ENCODE measurements around the gene DGKG.
A peak's percentile ranks its signal among the peaks of the same experiment; 100 is the strongest.

DGKG gene

DNA sequence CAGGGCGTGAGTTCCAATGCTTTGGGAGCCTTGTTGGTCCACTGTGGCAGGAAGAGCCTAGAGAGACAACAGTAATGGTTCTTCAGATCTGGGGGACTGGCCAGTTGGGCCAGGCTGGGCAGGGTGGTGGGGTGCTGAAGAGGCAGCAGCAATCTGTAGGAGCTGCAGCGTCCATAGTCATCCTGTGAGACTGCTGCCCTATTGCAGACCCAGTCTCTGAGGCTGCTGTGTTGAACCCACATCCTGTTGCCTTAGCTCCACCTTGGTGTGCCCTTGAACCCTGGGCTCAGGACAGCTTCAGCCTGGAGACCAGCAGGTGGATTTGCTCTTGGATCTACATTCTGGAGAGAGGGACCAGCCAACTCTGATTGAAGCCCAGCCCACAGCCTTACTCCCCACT is 229.5 kb downstream of the DGKG start:
- DNase-seq = no peak

DNA sequence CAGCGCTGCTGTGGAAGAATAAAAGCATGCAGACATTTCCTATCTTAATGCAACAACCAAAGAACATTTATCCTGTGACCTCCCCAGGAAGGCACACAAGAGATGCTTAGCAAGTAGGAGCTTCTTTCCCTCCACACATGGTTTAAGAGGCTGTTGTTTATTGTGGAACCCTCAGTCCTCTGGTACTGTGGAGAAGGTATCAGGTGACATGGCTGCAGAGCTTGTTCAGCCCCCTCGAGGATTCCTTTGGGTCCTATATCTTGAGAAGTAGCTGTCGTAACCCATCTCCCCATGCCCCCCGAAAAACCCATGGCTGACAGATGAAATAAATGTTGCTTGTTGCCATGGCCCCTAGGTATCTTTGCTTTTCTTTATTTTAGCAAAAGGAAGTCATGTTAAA is 232.8 kb downstream of the DGKG start:
- no peak for DNase-seq

DNA sequence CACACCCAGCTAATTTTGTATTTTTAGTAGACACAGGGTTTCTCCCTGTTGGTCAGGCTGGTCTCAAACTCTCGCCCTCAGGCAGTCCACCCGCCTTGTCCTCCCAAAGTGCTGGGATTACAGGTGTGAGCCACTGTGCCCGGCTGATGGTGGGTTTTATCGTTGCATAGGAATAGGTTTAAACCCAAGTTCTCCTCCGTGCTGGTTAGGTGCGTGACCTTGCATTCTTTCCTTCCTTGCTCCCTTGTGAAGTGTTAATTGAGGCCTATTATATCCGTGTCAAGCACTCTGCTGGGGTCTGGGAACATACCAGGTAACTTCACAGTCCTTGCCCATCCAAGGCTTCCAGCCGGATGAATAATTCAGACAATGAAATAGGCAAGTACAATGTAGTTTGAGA is 233.9 kb downstream of the DGKG start:
- DNase-seq = no peak

DNA sequence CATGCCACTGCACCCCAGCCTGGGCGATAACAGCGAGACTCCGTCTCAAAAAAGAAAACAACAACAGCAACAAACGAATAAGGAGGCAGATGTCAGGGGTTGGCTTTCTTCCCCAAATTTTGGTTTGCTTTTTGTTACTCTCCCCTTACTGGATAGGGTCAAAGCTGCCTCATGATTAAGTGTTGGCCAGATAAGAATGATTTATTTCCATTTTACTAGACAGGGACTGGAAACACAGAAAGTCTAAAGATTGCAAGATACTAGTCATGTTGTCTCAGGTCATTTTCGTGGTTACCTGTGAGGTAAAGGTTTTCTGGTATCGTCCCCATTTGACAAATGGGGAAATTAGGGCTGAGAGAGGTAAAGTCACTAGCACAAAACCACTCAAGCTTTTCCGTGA is 234.6 kb downstream of the DGKG start:
- no peak for DNase-seq

DNA sequence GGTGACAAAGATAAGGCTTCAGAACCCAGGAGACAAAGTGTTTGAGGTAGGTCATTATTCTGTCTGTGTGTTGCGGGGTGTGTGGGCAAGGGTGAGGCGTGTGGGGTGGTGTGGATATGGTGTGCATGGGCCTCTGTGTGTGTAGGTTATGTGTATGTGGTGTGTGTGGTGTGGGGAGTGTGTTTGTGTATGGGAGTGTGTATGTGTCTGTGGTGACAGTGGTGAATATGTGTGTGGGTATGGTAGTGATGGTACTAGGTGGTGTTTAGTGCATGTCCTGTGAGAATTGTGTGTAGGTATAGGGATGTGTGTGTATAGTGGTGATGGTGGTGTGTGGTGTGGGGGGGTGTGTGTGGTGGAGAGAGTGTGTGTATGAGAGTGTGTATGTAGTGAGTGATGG is 236.9 kb downstream of the DGKG start:
- DNase-seq = no peak

GRCh38 chr3:186124592-186124991 is 237.4 kb downstream of the DGKG start:
- no peak for DNase-seq

- no peak for DNase-seq
These were observed 239.0 kb downstream of the DGKG start for GRCh38 chr3:186123012-186123411.

GRCh38 chr3:186121968-186122367 is 240.1 kb downstream of the DGKG start:
- DNase-seq = no peak

- no peak for DNase-seq
These were observed 240.8 kb downstream of the DGKG start for GRCh38 chr3:186121278-186121677.

DNA sequence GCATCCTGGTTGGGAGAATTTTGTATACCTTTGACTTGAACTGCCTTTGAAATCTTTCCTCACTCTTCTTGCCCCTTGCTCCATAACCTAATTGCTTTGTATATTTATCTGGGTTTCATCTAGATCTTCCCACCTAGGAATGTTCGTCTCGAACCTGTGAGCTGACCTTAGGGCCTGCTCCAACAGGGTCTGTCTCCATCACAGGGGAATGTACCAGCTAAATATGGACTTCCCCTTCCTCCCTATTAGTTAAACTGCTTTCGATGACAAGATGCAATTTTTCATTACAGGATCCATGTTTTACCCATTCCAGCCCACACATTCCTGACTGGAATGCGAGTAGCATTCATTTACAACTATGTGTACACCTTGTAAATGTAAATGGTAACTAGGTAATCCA is 242.5 kb downstream of the DGKG start:
- DNase-seq = no peak

DNA sequence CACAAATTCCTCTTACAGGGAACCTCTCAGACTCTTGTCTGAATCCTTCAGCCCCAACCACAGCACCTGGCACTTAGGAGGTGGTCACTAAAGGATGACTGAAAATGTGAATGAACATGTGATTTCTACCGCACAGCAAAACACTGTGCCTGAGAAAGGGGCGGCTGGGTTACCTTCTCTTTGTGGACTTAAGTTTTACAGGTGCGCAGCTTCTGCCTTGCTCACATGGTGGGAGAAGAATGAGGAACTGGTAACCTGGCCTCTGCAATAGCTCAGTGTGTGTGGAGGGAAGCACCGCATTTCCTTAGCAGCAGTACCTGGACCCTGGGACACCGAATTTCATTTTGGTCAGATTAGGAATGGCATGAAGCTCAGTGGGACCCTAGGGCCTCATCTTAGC is 243.3 kb downstream of the DGKG start:
- DNase-seq = no peak

DNA sequence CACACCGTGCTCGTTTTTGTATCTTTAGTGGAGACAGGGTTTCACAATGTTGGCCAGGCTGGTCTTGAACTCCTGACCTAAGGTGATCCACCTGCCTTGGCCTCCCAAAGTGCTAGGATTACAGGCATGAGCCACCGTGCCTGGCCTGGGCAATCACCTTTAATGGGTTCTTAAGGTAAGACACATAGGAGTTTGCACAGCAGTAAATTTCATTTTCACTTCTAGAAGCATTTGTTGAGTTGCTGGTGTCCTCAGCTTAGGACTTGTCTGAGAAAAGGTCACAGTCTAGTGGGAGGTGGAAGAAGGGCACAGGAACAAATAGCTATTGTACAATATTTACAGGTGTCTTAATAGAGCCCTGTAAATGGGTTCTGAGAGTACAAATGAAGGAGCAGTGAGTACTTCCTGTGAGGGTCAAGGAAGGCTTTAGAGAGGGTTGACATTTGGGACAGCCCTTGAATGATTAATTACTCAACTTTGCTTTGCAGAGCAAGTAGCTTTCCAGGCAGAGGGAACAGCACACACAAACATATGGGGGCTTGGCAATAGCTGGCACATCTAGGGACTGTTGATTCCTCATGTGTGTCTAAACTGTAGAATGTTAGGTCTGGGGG is 244.4 kb downstream of the DGKG start:
- DNase-seq = no peak

- no peak for DNase-seq
These were observed 246.6 kb downstream of the DGKG start for GRCh38 chr3:186115239-186115996.

GRCh38 chr3:186110975-186111974 is 250.8 kb downstream of the DGKG start:
- no peak for DNase-seq

DNA sequence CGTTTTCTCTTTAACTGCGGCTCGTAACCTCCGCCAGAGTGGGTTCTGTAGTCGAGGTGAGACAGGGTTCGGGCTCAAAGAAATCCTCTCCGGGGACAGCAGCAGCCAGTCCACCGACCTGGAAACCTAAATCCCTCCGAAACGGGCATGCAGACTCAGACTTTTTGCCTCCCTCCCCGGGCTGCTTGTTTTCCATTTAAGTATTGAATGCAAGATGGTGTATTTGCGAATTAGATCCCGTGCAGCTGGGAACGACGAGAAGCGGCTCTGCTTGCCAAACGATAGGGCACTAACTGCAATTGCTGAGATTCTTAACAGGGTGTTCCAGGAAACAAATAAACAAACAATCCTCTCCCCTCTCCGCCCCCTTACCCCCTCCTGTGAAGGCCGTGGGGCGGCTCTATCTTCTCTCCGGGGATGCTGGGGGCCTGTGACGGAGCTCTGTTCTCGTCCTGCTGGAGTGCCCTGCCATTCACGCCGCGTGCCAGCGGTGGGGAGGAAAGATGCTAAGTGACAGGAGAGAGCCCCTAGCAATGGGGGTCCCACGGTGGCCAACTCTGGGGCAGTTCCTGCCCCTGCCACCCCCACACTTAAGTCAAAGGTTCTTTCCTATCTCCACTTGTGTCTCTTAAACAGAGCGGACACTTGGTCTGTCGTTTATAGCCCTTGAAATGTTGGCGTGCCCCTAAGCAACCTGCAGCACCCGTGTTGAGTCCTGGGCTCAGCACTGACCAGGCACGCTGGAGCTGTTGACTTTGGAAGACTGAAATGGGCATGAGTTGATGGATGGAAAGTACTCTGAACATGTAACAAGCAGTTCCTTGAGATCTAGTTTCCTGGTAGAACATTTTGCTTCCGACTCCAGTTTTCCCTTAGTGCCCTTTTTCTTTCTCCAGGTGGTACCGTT is 251.9 kb downstream of the DGKG start:
- no peak for DNase-seq

DNA sequence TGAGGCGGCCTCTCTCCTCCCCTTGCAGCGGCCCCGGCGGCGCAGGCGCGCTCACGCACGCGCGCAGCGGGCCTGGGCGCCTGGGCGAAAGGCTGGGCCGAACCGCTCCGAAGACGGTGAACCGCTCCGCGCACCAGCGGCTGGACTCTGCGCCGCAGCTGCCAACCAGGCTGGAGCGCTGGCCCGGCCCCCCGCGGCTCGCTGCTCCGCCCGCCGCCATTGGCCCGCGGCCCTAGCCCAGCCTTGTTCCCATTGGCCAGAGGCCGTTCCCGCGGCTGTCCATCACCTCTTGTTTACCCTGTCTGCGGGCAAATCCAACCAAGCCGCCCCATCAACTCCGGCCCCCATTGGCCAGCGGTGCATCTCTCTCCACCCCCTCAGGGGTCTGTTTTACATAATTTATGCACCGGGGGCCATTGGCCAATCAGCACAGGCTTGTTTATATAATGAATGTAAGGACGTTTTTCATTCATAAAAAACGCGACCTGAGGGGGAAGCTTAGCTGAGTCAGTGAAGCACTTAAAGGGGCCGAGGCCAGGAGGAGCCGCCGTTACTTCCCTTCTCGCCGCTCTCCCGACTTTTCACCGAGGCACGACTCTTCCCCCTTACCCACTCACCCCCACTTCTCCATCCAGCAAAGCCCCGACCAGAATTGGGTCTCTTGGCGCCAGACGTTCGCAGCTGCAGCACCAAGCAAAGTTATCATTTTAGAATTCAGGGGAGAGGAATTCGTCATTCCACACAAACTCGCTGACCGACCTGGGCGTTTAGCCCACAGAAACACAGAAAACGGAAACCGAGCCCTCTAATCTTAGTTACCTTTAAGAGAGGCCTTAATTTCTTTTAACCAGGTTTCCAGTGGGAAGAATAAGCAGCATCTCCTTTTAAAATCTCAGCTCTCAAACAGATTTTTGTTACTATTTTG is 252.8 kb downstream of the DGKG start, which contains the start of gene ETV5:
ETV5 (minus strand) TSS at position 149 of the 925 bp plus-strand sequence. CDS start 3,221 bp downstream, outside the sequence.
- DNase-seq = peak; percentile 92 to 95

- DNase-seq = peak in 1 of 2 donors; percentile 16
These were observed 253.7 kb downstream of the DGKG start for GRCh38 chr3:186108106-186108940.

- DNase-seq = peak; percentile 10 to 36
These were observed 254.6 kb downstream of the DGKG start for GRCh38 chr3:186107215-186108105.

DNA sequence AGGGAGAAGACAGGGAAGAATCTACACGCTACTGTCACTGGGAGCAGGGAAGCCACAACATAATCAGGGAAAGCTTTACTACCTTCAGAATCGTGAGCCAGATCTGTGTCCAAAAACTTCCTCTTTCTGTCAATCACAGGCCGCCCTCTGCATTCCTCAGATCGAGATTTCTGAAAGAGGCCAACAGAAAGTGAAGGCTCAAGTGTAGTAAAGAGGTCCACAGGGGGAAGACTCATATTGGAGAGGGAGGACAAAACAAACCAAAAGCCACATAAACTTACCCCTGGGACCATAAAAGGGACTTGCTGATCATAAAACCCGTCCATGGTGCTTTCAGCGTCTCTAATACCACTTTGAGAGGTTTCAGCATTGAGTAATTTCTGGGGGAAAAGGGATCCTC is 256.5 kb downstream of the DGKG start:
- no peak for DNase-seq
